HEK293 (cell line): ENCODE results near the gene CDKAL1.

Experiments used
- CTCF ChIA-PET: fragments of 350-600 bp; formaldehyde crosslinking; extraction: SDS; loops from one replicate; lab custom pipeline; 2021; ENCODE audit warnings: antibody characterized with exemption; lab: Yijun Ruan, JAX
- POLR2A ChIA-PET: fragments of 300-600 bp; formaldehyde crosslinking; extraction: SDS; loops from one replicate; lab custom pipeline; 2020; ENCODE audit warnings: antibody characterized with exemption, inconsistent platforms; lab: Yijun Ruan, JAX
- H3K27ac ChIP-seq: fragments of 200-500 bp; sonication (Bioruptor generic); 2 replicates; pipeline ENCODE4 v1.5.1; 2014; ENCODE audit warnings: low read depth, low read length, control low read depth, inconsistent platforms; ENCODE audit errors: extremely low read depth
- H3K36me3 ChIP-seq, 2 experiments: fragments of 200-500 bp in 1 of 2; sonication (Bioruptor generic) in 1 of 2; 1 replicate in 1 of 2; 2 replicates in 1 of 2; pipeline ENCODE4 v1.5.1; 2014 to 2017; ENCODE audit warnings: inconsistent platforms in 2 of 2, low read length in 2 of 2; ENCODE audit not compliant: control insufficient read depth in 2 of 2, insufficient read depth in 1 of 2
- H3K4me1 ChIP-seq: fragments of 200-500 bp; sonication (Bioruptor generic); 2 replicates; pipeline ENCODE4 v1.5.1; 2014; ENCODE audit warnings: mild to moderate bottlenecking, low read length, inconsistent platforms; ENCODE audit not compliant: control insufficient read depth, insufficient read depth
- H3K4me3 ChIP-seq: 2 replicates; pipeline ENCODE4 v1.5.1; 2011; ENCODE audit warnings: low read depth, mild to moderate bottlenecking, control low read depth, low read length, moderate library complexity
- H3K9me3 ChIP-seq: fragments of 200-500 bp; sonication (Bioruptor generic); 2 replicates; pipeline ENCODE4 v1.5.1; 2014; ENCODE audit warnings: low read depth, low read length, inconsistent platforms; ENCODE audit not compliant: control insufficient read depth, insufficient read depth
- GLIS1 ChIP-seq: fragments of 450-650 bp; formaldehyde crosslinking; IDR thresholded peaks from 2 replicates; pipeline ENCODE4 v1.5.1; 2016; ENCODE audit warnings: missing biosample characterization, missing genetic modification characterization
- KLF9 ChIP-seq: fragments of 450-650 bp; formaldehyde crosslinking; IDR thresholded peaks from 2 replicates; pipeline ENCODE4 v1.5.1; 2016; ENCODE audit warnings: missing biosample characterization, missing genetic modification characterization, low read depth
- YY2 ChIP-seq: fragments of 450-650 bp; formaldehyde crosslinking; IDR thresholded peaks from 2 replicates; pipeline ENCODE4 v1.5.1; 2016; ENCODE audit warnings: missing biosample characterization, missing genetic modification characterization
- ZNF121 ChIP-seq: fragments of 450-650 bp; formaldehyde crosslinking; IDR thresholded peaks from 2 replicates; pipeline ENCODE4 v1.5.1; 2016; ENCODE audit warnings: missing biosample characterization, missing genetic modification characterization
- ZNF266 ChIP-seq: fragments of 450-650 bp; formaldehyde crosslinking; IDR thresholded peaks from 2 replicates; pipeline ENCODE4 v1.5.1; 2016; ENCODE audit warnings: missing biosample characterization, missing genetic modification characterization, low read depth
- ZNF530 ChIP-seq: fragments of 450-650 bp; formaldehyde crosslinking; IDR thresholded peaks from 2 replicates; pipeline ENCODE4 v1.5.1; 2016; ENCODE audit warnings: low read depth, missing biosample characterization, missing genetic modification characterization
- ZNF560 ChIP-seq: fragments of 450-650 bp; formaldehyde crosslinking; IDR thresholded peaks from 2 replicates; pipeline ENCODE4 v1.5.1; 2017; ENCODE audit warnings: missing biosample characterization, missing genetic modification characterization, borderline replicate concordance
- ZNF596 ChIP-seq: fragments of 450-650 bp; IDR thresholded peaks from 2 replicates; pipeline ENCODE4 v1.5.0; 2018; ENCODE audit warnings: missing biosample characterization, mild to moderate bottlenecking, missing genetic modification characterization, moderate library complexity
- ZNF600 ChIP-seq: fragments of 450-650 bp; formaldehyde crosslinking; IDR thresholded peaks from 2 replicates; pipeline ENCODE4 v1.5.1; 2016; ENCODE audit warnings: missing biosample characterization, missing genetic modification characterization
- ZNF660 ChIP-seq: fragments of 450-650 bp; IDR thresholded peaks from 2 replicates; pipeline ENCODE4 v1.5.1; 2018; ENCODE audit warnings: missing biosample characterization, mild to moderate bottlenecking, missing genetic modification characterization
- ZNF785 ChIP-seq: fragments of 450-650 bp; formaldehyde crosslinking; IDR thresholded peaks from 2 replicates; pipeline ENCODE4 v1.5.1; 2016; ENCODE audit warnings: missing biosample characterization, missing genetic modification characterization
- TF ChIP-seq, protein P1 (sequence below): fragments of 450-650 bp; formaldehyde crosslinking; IDR thresholded peaks from 2 replicates; pipeline ENCODE4 v1.5.1; 2016; ENCODE audit warnings: missing biosample characterization, missing genetic modification characterization, borderline replicate concordance
- TF ChIP-seq, protein P2 (sequence below): fragments of 450-650 bp; IDR thresholded peaks from 2 replicates; pipeline ENCODE4 v1.5.1; 2018; ENCODE audit warnings: missing biosample characterization, missing genetic modification characterization
- TF ChIP-seq, protein P3 (sequence below): fragments of 450-650 bp; formaldehyde crosslinking; IDR thresholded peaks from 2 replicates; pipeline ENCODE4 v1.5.1; 2016; ENCODE audit warnings: missing biosample characterization, missing genetic modification characterization
- TF ChIP-seq, protein P4 (sequence below): fragments of 450-650 bp; formaldehyde crosslinking; IDR thresholded peaks from 2 replicates; pipeline ENCODE4 v1.5.1; 2017; ENCODE audit warnings: missing biosample characterization, mild to moderate bottlenecking, missing genetic modification characterization, moderate library complexity
- TF ChIP-seq, protein P5 (sequence below): fragments of 450-650 bp; formaldehyde crosslinking; IDR thresholded peaks from 2 replicates; pipeline ENCODE4 v1.5.1; 2016; ENCODE audit warnings: missing biosample characterization, missing genetic modification characterization, borderline replicate concordance

CDKAL1 gene

DNA sequence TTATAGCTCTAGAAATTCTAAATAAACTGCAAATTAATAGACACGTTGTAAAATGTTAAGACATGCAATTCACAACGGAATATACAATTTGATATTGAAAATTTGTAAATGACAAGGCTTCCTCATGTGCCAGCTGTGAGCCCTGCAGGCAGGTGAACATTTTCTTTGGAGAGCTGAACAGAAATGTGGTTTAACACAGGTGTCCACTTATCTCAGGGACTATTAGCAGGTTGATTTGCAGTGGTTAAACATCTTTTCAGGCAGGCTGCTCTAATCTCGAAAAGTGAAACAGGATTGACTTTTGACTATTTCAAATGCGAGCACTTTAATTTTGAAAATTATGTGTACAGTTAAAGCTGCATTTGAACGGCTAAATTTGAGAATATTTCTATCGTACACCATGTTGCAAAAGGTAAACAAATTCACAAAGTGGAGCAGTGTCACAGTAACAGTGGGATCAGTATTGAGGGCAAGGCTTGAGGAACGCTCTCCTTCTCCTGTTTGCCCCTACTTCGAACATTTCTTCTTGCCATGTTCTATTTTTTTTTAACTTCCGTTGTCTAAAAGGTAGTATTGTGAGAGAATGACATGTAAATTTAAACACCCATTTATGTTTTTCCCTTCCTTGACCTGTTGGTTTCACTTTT, 210.8 kb downstream of the CDKAL1 start:
- ChIA-PET CTCF (no interaction called here), POLR2A (no interaction called here)
- no peaks in the 10 kb centered on the region for H3K9me3 ChIP-seq
- H3K27ac ChIP-seq, result no peak overlapping the region
- no peaks in the 10 kb centered on the region for H3K36me3 ChIP-seq
- H3K4me1 ChIP-seq, result no peaks in the 10 kb centered on the region; the same call in 1 of the 2 replicates
- H3K4me3 ChIP-seq, result no peak overlapping the region
- TF ChIP-seq ZNF121 (tag by site-specific recombination) (no peak), ZNF266 (no peak), ZNF660 (tag by site-specific recombination) (no peak), KLF9 (tag by site-specific recombination) (no peak), ZNF530 (tag by site-specific recombination) (no peak), ZNF785 (no peak), YY2 (tag by site-specific recombination) (no peak), GLIS1 (tag by site-specific recombination) (no peak), ZNF600 (tag by site-specific recombination) (no peak), ZNF560 (no peak), ZNF596 (tag by site-specific recombination) (no peak)
- TF ChIP-seq, protein P1, sequence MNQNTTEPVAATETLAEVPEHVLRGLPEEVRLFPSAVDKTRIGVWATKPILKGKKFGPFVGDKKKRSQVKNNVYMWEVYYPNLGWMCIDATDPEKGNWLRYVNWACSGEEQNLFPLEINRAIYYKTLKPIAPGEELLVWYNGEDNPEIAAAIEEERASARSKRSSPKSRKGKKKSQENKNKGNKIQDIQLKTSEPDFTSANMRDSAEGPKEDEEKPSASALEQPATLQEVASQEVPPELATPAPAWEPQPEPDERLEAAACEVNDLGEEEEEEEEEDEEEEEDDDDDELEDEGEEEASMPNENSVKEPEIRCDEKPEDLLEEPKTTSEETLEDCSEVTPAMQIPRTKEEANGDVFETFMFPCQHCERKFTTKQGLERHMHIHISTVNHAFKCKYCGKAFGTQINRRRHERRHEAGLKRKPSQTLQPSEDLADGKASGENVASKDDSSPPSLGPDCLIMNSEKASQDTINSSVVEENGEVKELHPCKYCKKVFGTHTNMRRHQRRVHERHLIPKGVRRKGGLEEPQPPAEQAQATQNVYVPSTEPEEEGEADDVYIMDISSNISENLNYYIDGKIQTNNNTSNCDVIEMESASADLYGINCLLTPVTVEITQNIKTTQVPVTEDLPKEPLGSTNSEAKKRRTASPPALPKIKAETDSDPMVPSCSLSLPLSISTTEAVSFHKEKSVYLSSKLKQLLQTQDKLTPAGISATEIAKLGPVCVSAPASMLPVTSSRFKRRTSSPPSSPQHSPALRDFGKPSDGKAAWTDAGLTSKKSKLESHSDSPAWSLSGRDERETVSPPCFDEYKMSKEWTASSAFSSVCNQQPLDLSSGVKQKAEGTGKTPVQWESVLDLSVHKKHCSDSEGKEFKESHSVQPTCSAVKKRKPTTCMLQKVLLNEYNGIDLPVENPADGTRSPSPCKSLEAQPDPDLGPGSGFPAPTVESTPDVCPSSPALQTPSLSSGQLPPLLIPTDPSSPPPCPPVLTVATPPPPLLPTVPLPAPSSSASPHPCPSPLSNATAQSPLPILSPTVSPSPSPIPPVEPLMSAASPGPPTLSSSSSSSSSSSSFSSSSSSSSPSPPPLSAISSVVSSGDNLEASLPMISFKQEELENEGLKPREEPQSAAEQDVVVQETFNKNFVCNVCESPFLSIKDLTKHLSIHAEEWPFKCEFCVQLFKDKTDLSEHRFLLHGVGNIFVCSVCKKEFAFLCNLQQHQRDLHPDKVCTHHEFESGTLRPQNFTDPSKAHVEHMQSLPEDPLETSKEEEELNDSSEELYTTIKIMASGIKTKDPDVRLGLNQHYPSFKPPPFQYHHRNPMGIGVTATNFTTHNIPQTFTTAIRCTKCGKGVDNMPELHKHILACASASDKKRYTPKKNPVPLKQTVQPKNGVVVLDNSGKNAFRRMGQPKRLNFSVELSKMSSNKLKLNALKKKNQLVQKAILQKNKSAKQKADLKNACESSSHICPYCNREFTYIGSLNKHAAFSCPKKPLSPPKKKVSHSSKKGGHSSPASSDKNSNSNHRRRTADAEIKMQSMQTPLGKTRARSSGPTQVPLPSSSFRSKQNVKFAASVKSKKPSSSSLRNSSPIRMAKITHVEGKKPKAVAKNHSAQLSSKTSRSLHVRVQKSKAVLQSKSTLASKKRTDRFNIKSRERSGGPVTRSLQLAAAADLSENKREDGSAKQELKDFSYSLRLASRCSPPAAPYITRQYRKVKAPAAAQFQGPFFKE (tag by site-specific recombination), result no peak
- TF ChIP-seq, protein P2, sequence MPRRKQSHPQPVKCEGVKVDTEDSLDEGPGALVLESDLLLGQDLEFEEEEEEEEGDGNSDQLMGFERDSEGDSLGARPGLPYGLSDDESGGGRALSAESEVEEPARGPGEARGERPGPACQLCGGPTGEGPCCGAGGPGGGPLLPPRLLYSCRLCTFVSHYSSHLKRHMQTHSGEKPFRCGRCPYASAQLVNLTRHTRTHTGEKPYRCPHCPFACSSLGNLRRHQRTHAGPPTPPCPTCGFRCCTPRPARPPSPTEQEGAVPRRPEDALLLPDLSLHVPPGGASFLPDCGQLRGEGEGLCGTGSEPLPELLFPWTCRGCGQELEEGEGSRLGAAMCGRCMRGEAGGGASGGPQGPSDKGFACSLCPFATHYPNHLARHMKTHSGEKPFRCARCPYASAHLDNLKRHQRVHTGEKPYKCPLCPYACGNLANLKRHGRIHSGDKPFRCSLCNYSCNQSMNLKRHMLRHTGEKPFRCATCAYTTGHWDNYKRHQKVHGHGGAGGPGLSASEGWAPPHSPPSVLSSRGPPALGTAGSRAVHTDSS (tag by site-specific recombination), result no peak
- TF ChIP-seq, protein P3, sequence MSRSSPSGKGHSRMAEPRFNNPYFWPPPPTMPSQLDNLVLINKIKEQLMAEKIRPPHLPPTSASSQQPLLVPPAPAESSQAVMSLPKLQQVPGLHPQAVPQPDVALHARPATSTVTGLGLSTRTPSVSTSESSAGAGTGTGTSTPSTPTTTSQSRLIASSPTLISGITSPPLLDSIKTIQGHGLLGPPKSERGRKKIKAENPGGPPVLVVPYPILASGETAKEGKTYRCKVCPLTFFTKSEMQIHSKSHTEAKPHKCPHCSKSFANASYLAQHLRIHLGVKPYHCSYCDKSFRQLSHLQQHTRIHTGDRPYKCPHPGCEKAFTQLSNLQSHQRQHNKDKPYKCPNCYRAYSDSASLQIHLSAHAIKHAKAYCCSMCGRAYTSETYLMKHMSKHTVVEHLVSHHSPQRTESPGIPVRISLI (tag by site-specific recombination), result no peak
- TF ChIP-seq, protein P4, sequence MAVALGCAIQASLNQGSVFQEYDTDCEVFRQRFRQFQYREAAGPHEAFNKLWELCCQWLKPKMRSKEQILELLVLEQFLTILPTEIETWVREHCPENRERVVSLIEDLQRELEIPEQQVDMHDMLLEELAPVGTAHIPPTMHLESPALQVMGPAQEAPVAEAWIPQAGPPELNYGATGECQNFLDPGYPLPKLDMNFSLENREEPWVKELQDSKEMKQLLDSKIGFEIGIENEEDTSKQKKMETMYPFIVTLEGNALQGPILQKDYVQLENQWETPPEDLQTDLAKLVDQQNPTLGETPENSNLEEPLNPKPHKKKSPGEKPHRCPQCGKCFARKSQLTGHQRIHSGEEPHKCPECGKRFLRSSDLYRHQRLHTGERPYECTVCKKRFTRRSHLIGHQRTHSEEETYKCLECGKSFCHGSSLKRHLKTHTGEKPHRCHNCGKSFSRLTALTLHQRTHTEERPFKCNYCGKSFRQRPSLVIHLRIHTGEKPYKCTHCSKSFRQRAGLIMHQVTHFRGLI (tag by site-specific recombination), result no peak
- TF ChIP-seq, protein P5, sequence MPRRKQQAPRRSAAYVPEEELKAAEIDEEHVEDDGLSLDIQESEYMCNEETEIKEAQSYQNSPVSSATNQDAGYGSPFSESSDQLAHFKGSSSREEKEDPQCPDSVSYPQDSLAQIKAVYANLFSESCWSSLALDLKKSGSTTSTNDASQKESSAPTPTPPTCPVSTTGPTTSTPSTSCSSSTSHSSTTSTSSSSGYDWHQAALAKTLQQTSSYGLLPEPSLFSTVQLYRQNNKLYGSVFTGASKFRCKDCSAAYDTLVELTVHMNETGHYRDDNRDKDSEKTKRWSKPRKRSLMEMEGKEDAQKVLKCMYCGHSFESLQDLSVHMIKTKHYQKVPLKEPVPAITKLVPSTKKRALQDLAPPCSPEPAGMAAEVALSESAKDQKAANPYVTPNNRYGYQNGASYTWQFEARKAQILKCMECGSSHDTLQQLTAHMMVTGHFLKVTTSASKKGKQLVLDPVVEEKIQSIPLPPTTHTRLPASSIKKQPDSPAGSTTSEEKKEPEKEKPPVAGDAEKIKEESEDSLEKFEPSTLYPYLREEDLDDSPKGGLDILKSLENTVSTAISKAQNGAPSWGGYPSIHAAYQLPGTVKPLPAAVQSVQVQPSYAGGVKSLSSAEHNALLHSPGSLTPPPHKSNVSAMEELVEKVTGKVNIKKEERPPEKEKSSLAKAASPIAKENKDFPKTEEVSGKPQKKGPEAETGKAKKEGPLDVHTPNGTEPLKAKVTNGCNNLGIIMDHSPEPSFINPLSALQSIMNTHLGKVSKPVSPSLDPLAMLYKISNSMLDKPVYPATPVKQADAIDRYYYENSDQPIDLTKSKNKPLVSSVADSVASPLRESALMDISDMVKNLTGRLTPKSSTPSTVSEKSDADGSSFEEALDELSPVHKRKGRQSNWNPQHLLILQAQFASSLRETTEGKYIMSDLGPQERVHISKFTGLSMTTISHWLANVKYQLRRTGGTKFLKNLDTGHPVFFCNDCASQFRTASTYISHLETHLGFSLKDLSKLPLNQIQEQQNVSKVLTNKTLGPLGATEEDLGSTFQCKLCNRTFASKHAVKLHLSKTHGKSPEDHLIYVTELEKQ, result no peak
